IPS-18c (cell line): ENCODE data around the gene KRTAP5-9.
"Not testable (repeated sequence)": the region's sequence is repeated elsewhere in the genome, so short reads cannot be mapped to it uniquely, and the experiment has no call there.

Experiments
- H3K4me3 ChIP-seq: 2 replicates; pipeline ENCODE4 v1.7.0; 2013; ENCODE audit warnings: low read depth, mild to moderate bottlenecking, low read length, moderate library complexity; ENCODE audit not compliant: insufficient read depth
- H3K9me3 ChIP-seq: one replicate; pipeline ENCODE4 v1.6.1; 2013; ENCODE audit warnings: mild to moderate bottlenecking, low read length, moderate library complexity; ENCODE audit not compliant: control insufficient read depth, insufficient read depth

KRTAP5-9 gene

DNA sequence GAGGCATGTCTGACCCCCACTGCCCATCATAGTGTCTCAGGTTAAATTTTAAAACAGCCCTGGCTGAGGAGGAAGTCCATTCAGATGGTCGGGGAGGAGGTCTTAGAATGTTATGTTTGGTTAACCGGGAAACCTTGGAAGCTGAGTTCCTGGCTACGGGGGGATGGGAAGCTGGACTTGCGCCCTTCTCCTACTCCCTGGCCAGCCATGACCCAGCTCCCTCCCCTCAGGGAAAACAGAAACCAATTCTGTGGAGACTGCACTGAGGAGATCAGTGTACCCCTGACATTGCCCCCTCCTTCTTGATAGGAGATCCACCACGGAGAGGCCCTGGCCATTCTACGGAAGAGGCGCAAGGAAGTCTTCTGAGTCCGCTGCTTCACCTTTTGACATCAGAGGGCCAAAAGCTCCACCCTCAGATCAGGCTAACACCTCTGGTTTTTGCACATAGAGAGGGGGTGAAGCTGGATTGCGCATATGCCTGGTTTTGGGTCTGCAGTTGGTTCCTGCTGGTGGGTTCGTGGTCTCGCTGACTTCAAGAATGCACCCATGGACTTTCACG lies 2.7 kb upstream of the KRTAP5-9 start:
- peaks cover 4% of the 10 kb centered on the region for H3K9me3 ChIP-seq
- H3K4me3 ChIP-seq = no peak overlapping the region

- Histone ChIP-seq H3K4me3 (no peak overlapping the region), H3K9me3 (no peaks in the 10 kb centered on the region)
Observed at GRCh38 chr11:71548716-71549151, 514 bp downstream of the KRTAP5-9 start.

DNA sequence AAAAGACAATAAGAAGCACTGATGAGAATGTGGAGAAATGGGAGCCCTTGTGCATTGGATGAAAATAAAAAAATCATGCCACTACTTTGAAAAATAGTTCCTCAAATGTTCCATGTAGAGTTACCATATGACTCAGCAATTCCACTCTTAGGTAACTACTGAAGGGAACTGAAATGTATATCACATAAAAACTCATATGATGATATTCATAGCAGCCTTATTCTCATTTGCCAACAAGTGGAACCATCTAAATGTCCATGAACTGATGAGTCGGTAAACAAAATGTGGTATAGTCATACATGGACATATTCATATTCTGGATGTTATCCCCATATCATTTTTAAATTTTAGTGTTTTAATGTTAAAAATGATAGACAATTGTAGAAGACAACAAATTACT lies 3.5 kb downstream of the KRTAP5-9 start:
- Histone ChIP-seq H3K4me3 (no peak overlapping the region), H3K9me3 (no peaks in the 10 kb centered on the region)

DNA sequence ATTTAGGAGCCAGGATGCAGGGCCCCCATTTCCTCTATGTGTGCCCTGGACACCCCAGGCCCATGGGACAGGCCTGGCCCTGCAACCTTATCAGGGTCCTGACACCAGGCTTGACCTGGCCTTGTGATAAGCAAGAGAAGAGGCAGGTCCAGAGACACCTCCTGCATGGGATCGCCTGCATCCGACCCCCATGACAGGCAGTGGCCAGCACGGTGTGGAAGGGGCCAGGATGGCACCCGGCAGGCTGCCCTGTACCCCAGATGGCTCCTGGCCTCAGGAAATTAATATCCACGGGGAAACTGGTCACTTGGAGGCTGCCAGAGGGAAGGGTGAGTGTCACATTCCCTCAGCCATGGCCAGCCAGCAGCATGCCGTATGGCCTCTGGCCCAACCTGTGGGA lies 6.8 kb downstream of the KRTAP5-9 start:
- Histone ChIP-seq H3K4me3 (no peak overlapping the region), H3K9me3 (no peaks in the 10 kb centered on the region)

- no peaks in the 10 kb centered on the region for H3K9me3 ChIP-seq
- no peak overlapping the region for H3K4me3 ChIP-seq
Observed at GRCh38 chr11:71555508-71555907, 7.3 kb downstream of the KRTAP5-9 start.

- Histone ChIP-seq H3K4me3 (no peak overlapping the region), H3K9me3 (no peaks in the 10 kb centered on the region)
Observed at GRCh38 chr11:71556018-71556417, 7.8 kb downstream of the KRTAP5-9 start.

GRCh38 chr11:71557257-71557656 lies 9.0 kb downstream of the KRTAP5-9 start:
- Histone ChIP-seq H3K9me3 (peaks cover 3% of the 10 kb centered on the region), H3K4me3 (no peak overlapping the region)

DNA sequence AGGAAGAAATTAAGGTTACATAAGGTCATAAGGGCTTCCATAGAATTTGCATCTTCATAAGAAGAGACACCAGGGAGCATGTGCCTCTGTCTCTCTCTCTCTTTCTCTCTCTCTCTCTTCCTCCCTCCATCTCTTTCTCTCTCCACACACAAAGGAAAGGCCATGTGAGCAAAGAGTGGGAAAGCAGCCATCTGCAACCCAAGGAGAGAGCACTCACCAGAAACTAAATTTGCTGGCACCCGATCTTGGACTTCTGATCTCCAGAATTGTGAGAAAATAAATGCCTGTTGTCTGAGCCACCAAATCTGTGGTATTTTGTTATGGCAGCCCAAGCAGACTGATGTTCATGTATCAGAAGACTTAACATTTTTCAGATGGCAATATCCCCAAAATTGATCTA lies 10.8 kb downstream of the KRTAP5-9 start:
- H3K9me3 ChIP-seq = peaks cover 4% of the 10 kb centered on the region
- no peak overlapping the region for H3K4me3 ChIP-seq

GRCh38 chr11:71562120-71562519 lies 13.9 kb downstream of the KRTAP5-9 start:
- no peak overlapping the region for H3K4me3 ChIP-seq
- peaks cover 4% of the 10 kb centered on the region for H3K9me3 ChIP-seq

- Histone ChIP-seq H3K9me3 (peaks cover 4% of the 10 kb centered on the region), H3K4me3 (no peak overlapping the region)
Observed at GRCh38 chr11:71563406-71563805, 15.2 kb downstream of the KRTAP5-9 start.

- Histone ChIP-seq H3K4me3 (no peak overlapping the region), H3K9me3 (peaks cover 4% of the 10 kb centered on the region)
Observed at GRCh38 chr11:71564430-71564829, 16.2 kb downstream of the KRTAP5-9 start.

DNA sequence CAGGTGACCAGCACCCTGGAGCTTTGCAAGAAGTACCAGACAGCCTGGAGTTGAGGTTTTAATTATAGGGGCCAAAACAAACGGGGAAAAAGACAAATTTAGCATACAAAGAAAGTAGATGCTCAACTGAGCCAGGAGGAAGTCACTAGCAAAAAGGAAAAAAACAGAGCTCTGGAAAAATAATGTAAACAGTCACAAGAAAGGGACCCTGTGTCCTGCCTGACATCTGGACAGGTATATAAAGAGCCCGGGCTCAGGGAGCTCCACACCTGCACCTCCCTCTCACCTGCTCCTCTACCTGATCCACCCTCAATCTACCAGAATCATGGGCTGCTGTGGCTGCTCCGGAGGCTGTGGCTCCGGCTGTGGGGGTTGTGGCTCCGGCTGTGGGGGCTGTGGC lies 17.0 kb downstream of the KRTAP5-9 start, which contains the start of gene KRTAP5-10:
TSS of gene KRTAP5-10 (plus strand) at position 301 of the 400 bp plus-strand sequence. CDS start at position 326, 25 bp downstream.
- H3K9me3 ChIP-seq = peaks cover 5% of the 10 kb centered on the region
- no peak within 1 kb of the TSS for H3K4me3 ChIP-seq

DNA sequence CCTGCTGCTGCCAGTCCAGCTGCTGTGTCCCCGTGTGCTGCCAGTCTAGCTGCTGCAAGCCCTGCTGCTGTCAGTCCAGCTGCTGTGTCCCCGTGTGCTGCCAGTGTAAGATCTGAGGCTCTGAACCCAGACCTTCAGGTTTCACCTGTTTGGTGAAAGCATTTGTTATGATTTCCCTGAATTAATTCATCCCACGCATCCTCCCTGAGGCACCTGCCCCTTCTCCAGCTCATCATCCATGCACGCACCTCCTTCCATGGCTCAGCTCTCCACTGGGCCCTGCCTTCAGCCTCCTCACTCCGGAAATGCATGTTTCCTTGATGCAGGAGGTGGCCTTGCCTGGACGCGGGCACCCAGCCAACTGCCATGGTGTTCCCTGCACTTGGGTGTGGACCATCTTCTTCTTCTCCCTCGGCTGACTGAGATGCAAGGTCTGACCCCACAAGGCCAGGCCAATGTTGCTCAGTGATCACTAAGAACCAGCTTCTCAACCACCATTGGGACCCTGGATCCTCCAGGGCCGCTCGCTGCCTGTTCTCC lies 17.9 kb downstream of the KRTAP5-9 start:
- Histone ChIP-seq H3K4me3 (no peak overlapping the region), H3K9me3 (peaks cover 6% of the 10 kb centered on the region)

DNA sequence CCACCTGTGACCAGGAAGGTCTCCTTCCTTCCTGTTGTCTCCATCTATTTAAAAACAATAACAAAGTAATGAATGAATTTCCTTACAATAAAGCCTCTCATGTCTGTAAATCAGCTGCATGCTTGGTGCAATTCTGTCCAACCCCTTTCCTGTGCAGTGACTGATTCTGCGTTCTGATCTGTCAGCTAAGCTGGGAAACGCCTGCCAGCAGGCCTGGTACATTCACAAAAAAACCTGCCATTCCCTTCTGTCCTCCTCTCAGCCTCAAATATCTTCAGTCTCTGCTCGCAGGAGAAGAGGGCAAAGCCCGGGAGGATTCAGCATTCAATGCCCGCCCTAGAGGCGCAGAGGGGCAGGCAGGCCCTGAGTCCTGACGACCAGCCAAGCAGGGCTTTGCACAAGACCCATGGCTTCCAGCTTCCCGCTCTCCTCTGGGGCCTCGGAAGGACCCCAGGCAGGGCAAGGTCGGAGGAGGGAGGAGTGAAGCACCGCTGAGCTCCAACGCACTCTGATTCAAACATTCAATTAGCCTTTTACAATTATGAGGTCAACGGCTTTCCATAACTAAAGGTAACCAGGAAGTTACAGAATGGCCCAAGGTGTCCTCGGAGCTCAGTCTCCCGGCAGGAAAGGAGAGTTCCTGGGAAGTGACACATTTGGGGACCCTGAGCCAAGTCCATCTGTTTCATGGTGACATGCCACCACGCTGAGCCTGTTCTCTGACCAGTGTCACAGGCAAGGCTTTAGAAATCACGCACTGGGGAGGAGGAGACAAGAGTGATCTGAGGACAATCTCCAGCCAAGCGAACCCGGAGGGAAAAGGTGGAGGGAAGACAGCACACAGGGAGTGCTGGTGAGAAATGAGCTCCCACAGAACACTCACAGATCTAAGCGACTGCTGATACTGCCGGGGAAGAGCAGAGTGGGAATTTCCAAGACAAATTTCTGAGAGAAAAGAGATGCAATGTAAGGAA lies 18.7 kb downstream of the KRTAP5-9 start:
- H3K9me3 ChIP-seq, H3K4me3 ChIP-seq: not testable (repeated sequence)

GRCh38 chr11:71567633-71568032 lies 19.4 kb downstream of the KRTAP5-9 start:
- not testable (repeated sequence) for H3K4me3 ChIP-seq, H3K9me3 ChIP-seq

- Histone ChIP-seq H3K4me3 (no peak overlapping the region), H3K9me3 (peaks cover 2% of the 10 kb centered on the region)
Observed at GRCh38 chr11:71568704-71569349, 20.6 kb downstream of the KRTAP5-9 start.

- not testable (repeated sequence) for H3K4me3 ChIP-seq, H3K9me3 ChIP-seq
Observed at GRCh38 chr11:71571101-71571850, 23.1 kb downstream of the KRTAP5-9 start.
